IPS DF 19.7 (cell line): ENCODE results near the gene SYMPK.

ENCODE experiments used
- DNase-seq: peaks from one replicate; pipeline ENCODE4 v3.0.0-alpha.2; 2013; ENCODE audit warnings: low read depth, low spot score

SYMPK gene

DNA sequence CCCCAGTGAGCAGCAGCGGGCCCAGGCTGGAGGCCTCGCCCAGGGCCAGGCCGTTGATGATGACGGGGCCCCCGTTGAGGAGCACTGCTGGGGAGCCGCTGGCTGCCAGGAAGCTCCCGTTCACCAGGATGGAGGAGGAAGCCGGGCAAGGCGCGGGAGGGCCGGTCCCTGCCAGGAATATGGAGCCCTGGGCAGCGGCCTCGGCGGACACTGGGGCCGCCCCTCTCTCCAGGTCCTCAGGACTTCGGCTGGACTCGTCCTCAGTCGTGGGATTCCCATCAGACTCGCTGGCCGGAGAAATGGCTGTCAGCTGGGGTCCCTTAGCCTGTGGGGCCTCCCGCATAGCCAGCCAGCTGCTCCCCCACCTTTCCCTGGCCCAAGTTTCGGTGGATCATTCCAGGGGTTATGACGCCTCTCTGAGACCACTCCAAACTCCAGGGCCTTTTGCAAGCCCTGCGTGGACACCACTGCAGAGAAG is 96.0 kb downstream of the SYMPK start:
- DNase-seq, result no peak

- DNase-seq, result no peak
Observed at GRCh38 chr19:45766296-45766868, 96.6 kb downstream of the SYMPK start.

DNA sequence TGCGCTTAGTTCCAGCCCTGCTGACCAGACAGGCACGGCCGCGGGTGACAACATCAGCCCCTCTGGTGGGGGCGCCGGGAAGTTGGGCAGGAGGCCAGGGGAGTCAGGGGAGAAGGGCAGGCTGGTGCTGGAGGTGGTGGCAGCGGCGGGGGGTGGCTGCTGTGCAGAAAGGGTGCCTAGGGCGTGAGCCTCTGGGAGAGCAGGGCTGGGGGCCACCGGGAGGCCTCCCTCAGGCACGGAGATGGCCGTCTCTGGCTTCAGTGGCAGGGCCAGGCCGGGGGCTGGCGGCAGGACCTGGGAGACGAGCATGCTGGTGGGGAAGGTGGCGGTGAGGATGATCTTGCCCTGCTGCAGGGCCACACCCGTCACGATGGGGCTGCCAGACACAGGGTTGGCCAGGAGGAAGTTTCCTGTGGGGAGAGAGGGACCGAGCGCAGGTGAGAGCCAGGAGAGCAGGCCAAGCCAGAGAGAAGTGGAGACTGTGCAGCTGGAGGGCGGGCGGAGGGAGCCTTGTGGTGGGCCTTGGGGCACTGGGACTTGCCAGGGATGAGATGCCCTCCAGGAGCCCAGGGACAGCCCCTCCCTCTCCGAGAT is 97.1 kb downstream of the SYMPK start:
- no peak for DNase-seq
